Measurements from ENCODE around the gene TGIF1.

- TF ChIP-seq CTCF (IDR thresholded peaks at IDR 0.05) (no peak), EZH2phosphoT487 (IDR thresholded peaks at IDR 0.05) (no peak)
Measured at GRCh38 chr18:3425030-3425429, 24.9 kb upstream of the TGIF1 start.
